Dermis blood vessel endothelial cell (primary cell): Measurements from ENCODE around the gene CD300LF. TPM values are rescaled to one million over a fixed set of nuclear protein-coding genes. Genes with fewer than 3 reads are reported as not detected.

ENCODE experiments used
- DNase-seq: peaks from one replicate; pipeline ENCODE4 v3.0.0; 2010
- total RNA-seq: library from RNA; depleted of rRNA; stranded (reverse); fragments of >200 nt; gene quantifications from 2 replicates; pipeline ENCODE4 v1.2.3, GENCODE V29; 2014

CD300LF gene
- total RNA-seq, 1 donor from 2014 or later, result not detected

- no peak for DNase-seq
Measured at GRCh38 chr17:74682471-74683190, 30.1 kb downstream of the CD300LF start.

GRCh38 chr17:74682028-74682427 lies 30.7 kb downstream of the CD300LF start:
- no peak for DNase-seq

- no peak for DNase-seq
Measured at GRCh38 chr17:74680941-74681340, 31.8 kb downstream of the CD300LF start.

- DNase-seq, result no peak
Measured at GRCh38 chr17:74680213-74680612, 32.5 kb downstream of the CD300LF start.

- DNase-seq, result no peak
Measured at GRCh38 chr17:74679374-74679773, 33.3 kb downstream of the CD300LF start.

- no peak for DNase-seq
Measured at GRCh38 chr17:74678541-74678940, 34.2 kb downstream of the CD300LF start.

- DNase-seq, result peak; percentile 24
Measured at GRCh38 chr17:74677558-74678466, 34.9 kb downstream of the CD300LF start.

GRCh38 chr17:74671031-74671771 lies 41.5 kb downstream of the CD300LF start:
- peak; percentile 87 for DNase-seq

- no peak for DNase-seq
Measured at GRCh38 chr17:74670329-74670728, 42.4 kb downstream of the CD300LF start.

GRCh38 chr17:74663561-74663960 lies 49.2 kb downstream of the CD300LF start:
- DNase-seq, result no peak

- no peak for DNase-seq
Measured at GRCh38 chr17:74659889-74660288, 52.8 kb downstream of the CD300LF start.

- DNase-seq, result no peak
Measured at GRCh38 chr17:74658620-74659019, 54.1 kb downstream of the CD300LF start.

- no peak for DNase-seq
Measured at GRCh38 chr17:74654742-74655141, 58.0 kb downstream of the CD300LF start.

GRCh38 chr17:74652020-74652419 lies 60.7 kb downstream of the CD300LF start:
- no peak for DNase-seq

- no peak for DNase-seq
Measured at GRCh38 chr17:74649909-74650308, 62.8 kb downstream of the CD300LF start.

- no peak for DNase-seq
Measured at GRCh38 chr17:74647871-74648672, 64.7 kb downstream of the CD300LF start.

GRCh38 chr17:74646231-74646630 lies 66.5 kb downstream of the CD300LF start:
- peak; percentile 7 for DNase-seq

GRCh38 chr17:74645010-74645409 lies 67.7 kb downstream of the CD300LF start:
- no peak for DNase-seq

- DNase-seq, result no peak
Measured at GRCh38 chr17:74644419-74644818, 68.3 kb downstream of the CD300LF start.
